ENCODE results near the gene KRT31. TPM values are rescaled to one million over a fixed set of nuclear protein-coding genes. Genes with fewer than 3 reads are reported as not detected.
"Not testable (repeated sequence)": the region's sequence is repeated elsewhere in the genome, so short reads cannot be mapped to it uniquely, and the experiment has no call there.

The KRT31 gene
- total RNA-seq, 2 donors from 2014 or later: not detected

DNA sequence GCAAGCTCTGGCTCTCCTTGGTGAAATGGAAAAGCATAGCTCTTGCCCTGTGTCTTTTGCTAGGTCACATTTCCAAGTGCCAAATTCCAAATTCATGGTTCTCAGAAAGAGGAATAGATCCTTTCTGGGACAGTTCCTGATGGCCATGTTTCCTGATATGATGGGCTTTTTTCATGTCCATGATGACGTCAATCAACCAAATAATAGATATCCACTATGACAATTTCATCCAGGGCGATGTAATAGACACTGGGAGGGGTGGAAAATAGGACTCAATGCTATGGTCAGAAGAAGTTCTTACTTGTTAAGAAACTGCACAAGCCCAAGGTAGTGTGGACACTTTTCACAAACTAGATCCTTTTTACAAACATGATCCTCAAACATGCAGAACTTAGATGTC is 46.2 kb downstream of the KRT31 start:
- intact Hi-C loops (cut with DNase I): no loop called here
- no peaks in the 10 kb centered on the region for H3K9me3 ChIP-seq
- no peak overlapping the region for H3K27ac ChIP-seq
- H3K36me3 ChIP-seq (replicated peaks in 1 of 2; ENCODE audit: insufficient read depth in 1 of 2, low read depth in 2 of 2): no peaks in the 10 kb centered on the region
- no peaks in the 10 kb centered on the region for H3K27me3 ChIP-seq
- H3K4me1 ChIP-seq: no peaks in the 10 kb centered on the region
- WGBS, 2 donors: 55 to 72% methylated on average over 2 of the region's 2 CpGs
- no peak for TF ChIP-seq CTCF (IDR thresholded peaks at IDR 0.05)
- no peak for TF ChIP-seq POLR2A (IDR thresholded peaks at IDR 0.05)
- H3K4me3 ChIP-seq: no peak overlapping the region
- DNase-seq (no peak), ATAC-seq (no peak)

- DNase-seq; H3K4me3 ChIP-seq; intact Hi-C loops (cut with DNase I); ATAC-seq; H3K27ac ChIP-seq; H3K27me3 ChIP-seq; H3K36me3 ChIP-seq (replicated peaks in 1 of 2; ENCODE audit: insufficient read depth in 1 of 2, low read depth in 2 of 2); H3K4me1 ChIP-seq; H3K9me3 ChIP-seq: not testable (repeated sequence)
- WGBS, 2 donors: 79 to 86% methylated on average over 15 of the region's 16 CpGs
These were observed 47.0 kb downstream of the KRT31 start, which contains the start of gene KRT33A for GRCh38 chr17:41350381-41350878. KRT33A (minus strand) TSS chr17:41350828; CDS start chr17:41350767, 61 bp downstream.

GRCh38 chr17:41347869-41348760 is 49.3 kb downstream of the KRT31 start:
- intact Hi-C loops (cut with DNase I): no loop called here
- H3K4me1 ChIP-seq: no peaks in the 10 kb centered on the region
- no peak overlapping the region for H3K27ac ChIP-seq
- 55 to 60% methylated on average over 5 to 6 of the region's 7 CpGs for WGBS, 2 donors
- H3K36me3 ChIP-seq (replicated peaks in 1 of 2; ENCODE audit: insufficient read depth in 1 of 2, low read depth in 2 of 2): no peaks in the 10 kb centered on the region
- DNase-seq (no peak), ATAC-seq (no peak)
- H3K9me3 ChIP-seq: no peaks in the 10 kb centered on the region
- TF ChIP-seq POLR2A (IDR thresholded peaks at IDR 0.05) (no peak), CTCF (IDR thresholded peaks at IDR 0.05) (no peak)
- no peaks in the 10 kb centered on the region for H3K27me3 ChIP-seq
- H3K4me3 ChIP-seq: no peak overlapping the region

DNA sequence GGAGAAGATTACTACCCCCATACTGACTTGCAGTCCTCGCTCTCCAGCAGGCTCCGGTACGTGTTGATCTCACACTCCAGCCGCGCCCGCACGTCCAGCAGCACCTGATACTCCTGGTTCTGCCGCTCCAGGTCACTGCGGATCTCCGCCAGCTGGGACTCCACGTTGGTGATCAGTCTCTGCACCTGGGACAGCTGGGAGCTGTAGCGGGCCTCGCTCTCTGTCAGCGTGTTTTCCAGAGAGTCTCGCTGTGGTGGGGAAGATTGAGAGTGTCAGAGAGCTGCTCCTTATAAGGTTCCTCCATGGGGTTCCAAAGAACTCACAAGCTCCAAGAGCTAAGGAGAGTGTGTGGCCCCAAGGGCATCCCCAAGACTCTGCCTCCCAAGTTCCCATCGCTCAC is 51.0 kb downstream of the KRT31 start:
- H3K4me3 ChIP-seq; H3K9me3 ChIP-seq; DNase-seq; H3K27ac ChIP-seq; intact Hi-C loops (cut with DNase I); H3K4me1 ChIP-seq; H3K27me3 ChIP-seq; ATAC-seq; H3K36me3 ChIP-seq (replicated peaks in 1 of 2; ENCODE audit: insufficient read depth in 1 of 2, low read depth in 2 of 2): not testable (repeated sequence)
- 80 to 87% methylated on average over 15 of the region's 16 CpGs for WGBS, 2 donors

DNA sequence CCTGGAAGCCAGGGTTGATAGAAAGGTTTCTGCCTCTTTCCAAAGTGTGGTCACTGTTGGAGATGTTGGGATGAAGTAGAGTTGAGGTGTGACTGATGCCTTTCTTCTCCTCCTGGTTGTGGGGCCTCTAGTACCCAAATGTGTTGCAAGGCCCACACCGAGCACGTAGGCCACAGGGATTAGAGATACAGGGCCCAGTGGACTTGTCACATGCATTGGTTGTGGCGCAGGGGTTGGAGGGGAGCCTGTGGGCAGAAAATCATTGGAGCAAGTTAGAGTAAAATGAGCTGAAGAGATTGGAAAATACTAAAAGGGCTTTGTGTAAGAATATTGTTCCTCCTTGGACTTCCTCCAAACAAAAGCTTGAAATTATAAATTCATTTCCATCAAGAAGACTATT is 51.4 kb downstream of the KRT31 start:
- intact Hi-C loops (cut with DNase I): no loop called here
- no peak for DNase-seq
- no peaks in the 10 kb centered on the region for H3K4me1 ChIP-seq

More for the DNA sequence above, 51.4 kb downstream of the KRT31 start:
- Histone ChIP-seq H3K27ac (no peak overlapping the region), H3K4me3 (no peak overlapping the region), H3K36me3 (replicated peaks in 1 of 2; ENCODE audit: insufficient read depth in 1 of 2, low read depth in 2 of 2) (no peaks in the 10 kb centered on the region), H3K27me3 (no peaks in the 10 kb centered on the region), H3K9me3 (no peaks in the 10 kb centered on the region)
- TF ChIP-seq CTCF (IDR thresholded peaks at IDR 0.05) (no peak), POLR2A (IDR thresholded peaks at IDR 0.05) (no peak)
- 77 to 78% methylated on average over 3 of the region's 3 CpGs for WGBS, 2 donors
- no peak for ATAC-seq

Other genes with a start within 250 kb of the KRT31 start
- gene KRTAP4-5, start 247.8 kb downstream of the KRT31 start, total RNA-seq: not detected
- gene KRTAP4-4, start 236.9 kb downstream of the KRT31 start, total RNA-seq: not detected
- not detected for gene KRTAP4-3, start 229.4 kb downstream of the KRT31 start, total RNA-seq
- gene KRTAP4-2, start 219.4 kb downstream of the KRT31 start, total RNA-seq: not detected
- gene KRTAP4-1, start 212.7 kb downstream of the KRT31 start, total RNA-seq: not detected
- not detected for gene KRTAP9-1, start 207.7 kb downstream of the KRT31 start, total RNA-seq
- not detected for gene KRTAP9-2, start 171.0 kb downstream of the KRT31 start, total RNA-seq
- gene KRTAP9-3, start 165.2 kb downstream of the KRT31 start, total RNA-seq: not detected
- not detected for gene KRTAP9-8, start 159.6 kb downstream of the KRT31 start, total RNA-seq
- gene KRTAP9-4, start 147.9 kb downstream of the KRT31 start, total RNA-seq: not detected
- not detected for gene KRTAP9-9, start 142.2 kb downstream of the KRT31 start, total RNA-seq
- gene KRTAP9-6, start 132.2 kb downstream of the KRT31 start, total RNA-seq: not detected
- not detected for gene KRTAP9-7, start 121.9 kb downstream of the KRT31 start, total RNA-seq
- not detected for gene KRTAP29-1, start 94.8 kb downstream of the KRT31 start, total RNA-seq
- not detected for gene KRTAP16-1, start 88.3 kb downstream of the KRT31 start, total RNA-seq
- not detected for gene KRTAP17-1, start 81.9 kb downstream of the KRT31 start, total RNA-seq
- not detected for gene KRT33A, start 46.8 kb downstream of the KRT31 start, total RNA-seq
- not detected for gene KRT33B, start 27.8 kb downstream of the KRT31 start, total RNA-seq
- gene KRT34, start 15.3 kb downstream of the KRT31 start, total RNA-seq: not detected
- not detected for gene KRT37, start 27.0 kb upstream of the KRT31 start, total RNA-seq
- not detected for gene KRT38, start 43.4 kb upstream of the KRT31 start, total RNA-seq
- not detected for gene KRT32, start 69.8 kb upstream of the KRT31 start, total RNA-seq
- not detected for gene KRT35, start 83.5 kb upstream of the KRT31 start, total RNA-seq
- not detected for gene KRT36, start 92.3 kb upstream of the KRT31 start, total RNA-seq
- gene KRT13, start 108.0 kb upstream of the KRT31 start, total RNA-seq: not detected
- gene KRT15, start 121.3 kb upstream of the KRT31 start, total RNA-seq: under 1 TPM in 1 of 2 donors, not detected in 1; 0.52 TPM
- gene KRT19, start 130.7 kb upstream of the KRT31 start, total RNA-seq: 100 to 1,000 TPM in 1 of 2 donors, 10 to 100 TPM in 1; 77.5 to 121 TPM
- gene KRT9, start 174.5 kb upstream of the KRT31 start, total RNA-seq: not detected
- 1 to 10 TPM in 1 of 2 donors, not detected in 1; 2.3 TPM for gene KRT14, start 189.3 kb upstream of the KRT31 start, total RNA-seq
- gene KRT16, start 215.2 kb upstream of the KRT31 start, total RNA-seq: 1 to 10 TPM; 1.6 to 4.2 TPM
- 1 to 10 TPM; 4.4 to 5.9 TPM for gene KRT17, start 227.0 kb upstream of the KRT31 start, total RNA-seq

All from body of pancreas (tissue), 4 donors.